ENCODE results near the gene HDAC4. TPM values are rescaled to one million over a fixed set of nuclear protein-coding genes. Genes with fewer than 3 reads are reported as not detected.

HDAC4 gene
- total RNA-seq, 1 donor from 2014 or later, result 39.0 TPM

DNA sequence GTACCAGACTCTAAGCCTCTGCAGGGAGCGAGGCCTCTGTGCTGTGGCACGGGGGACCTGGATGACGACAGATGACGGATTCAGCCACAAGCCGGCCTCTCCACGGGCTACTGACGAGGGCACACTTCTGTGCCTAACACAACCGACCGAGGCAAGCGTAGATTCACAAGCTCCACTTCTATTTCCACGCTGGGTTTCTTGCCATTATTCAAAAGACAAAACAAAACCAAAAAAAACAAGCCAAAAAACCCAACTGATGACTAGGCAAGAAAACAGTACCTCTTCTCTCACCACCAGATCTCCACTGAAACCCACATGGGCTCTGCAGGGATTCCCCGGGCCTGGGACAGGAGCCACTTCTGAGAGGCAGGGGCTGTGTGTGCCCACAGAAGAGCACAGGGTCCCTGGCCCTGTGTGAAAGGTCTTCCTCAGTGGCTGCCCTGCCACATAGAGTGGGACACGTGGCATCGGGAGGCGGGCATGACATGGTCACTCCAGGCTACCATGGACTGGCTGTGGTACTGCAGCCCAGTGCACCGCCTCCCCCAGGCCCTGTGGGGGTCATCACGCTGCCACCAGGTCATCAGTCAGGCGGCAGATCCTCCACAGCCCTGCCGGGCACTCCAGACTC is 254.7 kb downstream of the HDAC4 start:
- no peaks in the 10 kb centered on the region for H3K9me3 Mint-ChIP-seq
- no peaks in the 10 kb centered on the region for H3K27me3 Mint-ChIP-seq
- H3K4me1 Mint-ChIP-seq (ENCODE audit: unreplicated experiment), result no peaks in the 10 kb centered on the region
- peaks cover 13% of the 10 kb centered on the region for H3K36me3 Mint-ChIP-seq
- DNase-seq (ENCODE audit: extremely low spot score, unreplicated experiment), result no peak
- H3K4me3 Mint-ChIP-seq, result no peak overlapping the region
- TF ChIP-seq, protein P1, sequence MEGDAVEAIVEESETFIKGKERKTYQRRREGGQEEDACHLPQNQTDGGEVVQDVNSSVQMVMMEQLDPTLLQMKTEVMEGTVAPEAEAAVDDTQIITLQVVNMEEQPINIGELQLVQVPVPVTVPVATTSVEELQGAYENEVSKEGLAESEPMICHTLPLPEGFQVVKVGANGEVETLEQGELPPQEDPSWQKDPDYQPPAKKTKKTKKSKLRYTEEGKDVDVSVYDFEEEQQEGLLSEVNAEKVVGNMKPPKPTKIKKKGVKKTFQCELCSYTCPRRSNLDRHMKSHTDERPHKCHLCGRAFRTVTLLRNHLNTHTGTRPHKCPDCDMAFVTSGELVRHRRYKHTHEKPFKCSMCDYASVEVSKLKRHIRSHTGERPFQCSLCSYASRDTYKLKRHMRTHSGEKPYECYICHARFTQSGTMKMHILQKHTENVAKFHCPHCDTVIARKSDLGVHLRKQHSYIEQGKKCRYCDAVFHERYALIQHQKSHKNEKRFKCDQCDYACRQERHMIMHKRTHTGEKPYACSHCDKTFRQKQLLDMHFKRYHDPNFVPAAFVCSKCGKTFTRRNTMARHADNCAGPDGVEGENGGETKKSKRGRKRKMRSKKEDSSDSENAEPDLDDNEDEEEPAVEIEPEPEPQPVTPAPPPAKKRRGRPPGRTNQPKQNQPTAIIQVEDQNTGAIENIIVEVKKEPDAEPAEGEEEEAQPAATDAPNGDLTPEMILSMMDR (conservative IDR thresholded peaks at IDR 0.05), result no peak
- no peak overlapping the region for H3K27ac Mint-ChIP-seq

DNA sequence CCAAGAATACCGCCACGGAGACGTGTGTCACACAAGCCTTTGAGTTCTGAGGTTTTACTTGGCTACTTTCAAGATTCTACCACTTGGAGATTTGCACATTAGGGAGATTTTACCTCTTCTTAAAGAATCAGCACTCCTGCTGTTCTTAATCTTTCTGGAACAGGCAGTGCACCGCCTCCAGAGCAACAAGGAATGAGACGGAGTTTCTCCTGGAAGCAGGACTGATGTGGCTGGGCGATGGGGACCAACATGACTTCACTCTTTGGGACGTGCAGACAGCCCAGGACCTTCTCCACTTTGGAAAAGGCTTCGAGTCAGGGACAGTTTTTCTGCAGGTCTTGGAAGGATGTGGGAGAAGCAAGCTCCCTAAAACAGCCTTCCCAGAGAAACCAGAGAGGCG is 255.2 kb downstream of the HDAC4 start:
- H3K4me3 Mint-ChIP-seq, result no peak overlapping the region
- DNase-seq (ENCODE audit: extremely low spot score, unreplicated experiment), result no peak
- no peaks in the 10 kb centered on the region for H3K9me3 Mint-ChIP-seq
- peaks cover 13% of the 10 kb centered on the region for H3K36me3 Mint-ChIP-seq
- no peaks in the 10 kb centered on the region for H3K4me1 Mint-ChIP-seq (ENCODE audit: unreplicated experiment)
- TF ChIP-seq, protein P1 (conservative IDR thresholded peaks at IDR 0.05), result no peak
- H3K27me3 Mint-ChIP-seq, result no peaks in the 10 kb centered on the region
- no peak overlapping the region for H3K27ac Mint-ChIP-seq

DNA sequence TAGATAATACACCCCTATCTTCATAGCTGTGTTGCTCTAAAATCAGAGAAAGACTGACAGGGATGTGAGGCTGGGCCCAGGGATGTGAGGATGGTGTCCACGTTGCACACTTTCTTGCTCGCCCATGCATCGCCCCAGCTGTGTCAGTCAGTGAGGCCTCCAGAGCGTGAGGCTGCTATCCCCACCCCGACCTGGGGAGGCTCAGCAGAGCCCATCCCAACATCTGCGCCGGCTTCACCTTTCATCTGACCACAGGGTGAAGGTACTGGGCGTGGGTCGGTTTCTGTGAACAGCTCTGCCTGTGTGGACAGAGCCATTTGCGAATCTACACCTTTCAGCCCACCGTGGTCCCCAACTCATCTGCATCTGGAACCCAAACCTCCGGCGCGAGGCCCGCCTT is 255.7 kb downstream of the HDAC4 start:
- H3K4me1 Mint-ChIP-seq (ENCODE audit: unreplicated experiment), result no peaks in the 10 kb centered on the region
- H3K27ac Mint-ChIP-seq, result no peak overlapping the region
- no peaks in the 10 kb centered on the region for H3K27me3 Mint-ChIP-seq
- H3K9me3 Mint-ChIP-seq, result no peaks in the 10 kb centered on the region
- TF ChIP-seq, protein P1 (conservative IDR thresholded peaks at IDR 0.05), result no peak
- no peak for DNase-seq (ENCODE audit: extremely low spot score, unreplicated experiment)
- peaks cover 9% of the 10 kb centered on the region for H3K36me3 Mint-ChIP-seq
- no peak overlapping the region for H3K4me3 Mint-ChIP-seq

DNA sequence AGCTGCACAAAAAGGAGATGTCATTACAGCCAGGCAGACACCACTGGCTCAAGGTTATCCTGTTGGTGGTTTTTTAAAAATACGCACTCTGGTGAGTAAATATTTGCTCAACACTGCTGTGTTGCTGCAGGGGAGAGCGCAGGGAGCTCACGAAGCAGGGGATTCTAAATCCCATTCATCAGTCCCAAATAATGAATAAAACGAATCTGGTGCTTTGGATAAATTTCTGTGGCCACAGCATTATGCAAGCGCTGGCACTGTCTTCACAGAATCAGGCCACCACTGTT is 256.2 kb downstream of the HDAC4 start:
- Mint-ChIP-seq H3K9me3 (no peaks in the 10 kb centered on the region), H3K4me3 (no peak overlapping the region), H3K36me3 (peaks cover 7% of the 10 kb centered on the region), H3K27ac (no peak overlapping the region), H3K27me3 (no peaks in the 10 kb centered on the region), H3K4me1 (ENCODE audit: unreplicated experiment) (no peaks in the 10 kb centered on the region)
- TF ChIP-seq, protein P1 (conservative IDR thresholded peaks at IDR 0.05), result no peak
- no peak for DNase-seq (ENCODE audit: extremely low spot score, unreplicated experiment)

DNA sequence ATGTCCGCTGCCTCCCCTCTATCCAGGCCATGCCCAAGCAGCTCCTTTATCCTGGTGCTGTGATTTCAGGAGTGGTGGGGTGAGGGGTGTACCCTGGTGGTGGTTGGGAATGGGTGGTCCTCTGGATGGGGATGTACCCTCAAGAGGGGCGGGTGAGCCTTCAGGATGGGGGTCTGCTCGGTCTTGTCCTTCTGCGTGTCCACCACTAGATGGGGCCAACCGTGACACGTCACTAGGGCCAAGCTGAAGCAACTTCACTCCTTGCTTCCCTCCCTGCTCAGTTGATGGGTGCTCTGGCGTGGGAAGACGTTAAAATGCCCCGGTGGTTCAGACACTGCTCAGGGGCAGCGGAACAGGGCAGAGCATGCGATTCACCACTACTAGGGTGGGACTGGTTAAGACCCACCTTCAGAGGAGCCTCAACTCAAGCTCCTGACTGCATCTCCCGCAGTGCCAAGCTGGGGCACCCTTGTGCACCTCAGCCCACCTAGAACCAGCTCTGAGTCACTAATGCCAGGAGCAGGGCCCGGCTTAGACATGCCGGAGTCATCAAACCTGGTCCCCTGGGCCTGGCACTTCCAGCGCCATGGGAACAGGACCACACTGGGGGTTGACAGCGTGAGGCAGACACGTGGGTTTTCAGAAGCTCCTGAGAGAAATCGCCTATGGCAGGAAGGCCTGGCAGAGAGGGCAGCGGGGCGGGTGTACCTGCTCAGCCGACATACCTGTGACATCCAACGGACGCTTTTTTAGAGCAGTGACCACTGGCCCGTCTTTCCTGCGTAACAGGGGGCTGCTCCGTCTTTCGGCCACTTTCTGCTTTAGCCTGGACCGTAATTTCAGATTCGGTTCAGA is 256.7 kb downstream of the HDAC4 start:
- no peak overlapping the region for H3K4me3 Mint-ChIP-seq
- no peak overlapping the region for H3K27ac Mint-ChIP-seq
- no peaks in the 10 kb centered on the region for H3K4me1 Mint-ChIP-seq (ENCODE audit: unreplicated experiment)
- peaks cover 10% of the 10 kb centered on the region for H3K36me3 Mint-ChIP-seq
- TF ChIP-seq, protein P1 (conservative IDR thresholded peaks at IDR 0.05), result peak; percentile 84
- H3K27me3 Mint-ChIP-seq, result no peaks in the 10 kb centered on the region
- no peaks in the 10 kb centered on the region for H3K9me3 Mint-ChIP-seq
- DNase-seq (ENCODE audit: extremely low spot score, unreplicated experiment), result no peak

Data from type B pancreatic cell (in vitro differentiated cells).